CD8-positive, alpha-beta memory T cell (primary cell): Measurements from ENCODE around the gene KIAA0513. TPM values are rescaled to one million over a fixed set of nuclear protein-coding genes. Genes with fewer than 3 reads are reported as not detected.
A peak's percentile ranks its signal among the peaks of the same experiment; 100 is the strongest.
"Not testable (repeated sequence)": the region's sequence is repeated elsewhere in the genome, so short reads cannot be mapped to it uniquely, and the experiment has no call there.

Source experiments
- CTCF ChIA-PET: fragments of 350-600 bp; sonication (Branson Sonifier 250); formaldehyde crosslinking; loops from one replicate; lab custom pipeline; 2021; ENCODE audit warnings: antibody characterized with exemption; lab: Charles Lee
- POLR2A ChIA-PET: fragments of 350-600 bp; sonication (Branson Sonifier 250); formaldehyde crosslinking; loops from one replicate; lab custom pipeline; 2021; ENCODE audit warnings: antibody characterized with exemption; lab: Charles Lee
- DNase-seq, 5 donors: peaks; one replicate each; pipeline versions ENCODE4 v3.0.0 to v3.0.0-alpha.2; 2020 to 2022; ENCODE audit warnings: mixed read lengths in 1 of 5
- H3K27ac ChIP-seq: one replicate; pipeline ENCODE4 v1.7.0; 2013; ENCODE audit warnings: low read depth, mild to moderate bottlenecking, low read length, moderate library complexity
- H3K27me3 ChIP-seq: 2 replicates; pipeline ENCODE4 v1.7.0; 2013; ENCODE audit warnings: low read length, mild to moderate bottlenecking; ENCODE audit not compliant: insufficient read depth, poor library complexity, severe bottlenecking
- H3K36me3 ChIP-seq: 2 replicates; pipeline ENCODE4 v1.7.0; 2013; ENCODE audit warnings: mild to moderate bottlenecking, low read length, moderate library complexity; ENCODE audit not compliant: insufficient read depth
- H3K4me1 ChIP-seq: 2 replicates; pipeline ENCODE4 v1.7.0; 2013; ENCODE audit warnings: mild to moderate bottlenecking, low read length, moderate library complexity; ENCODE audit not compliant: insufficient read depth
- H3K4me3 ChIP-seq: 2 replicates; pipeline ENCODE4 v1.7.0; 2013; ENCODE audit warnings: mild to moderate bottlenecking, low read length
- H3K9me3 ChIP-seq: 2 replicates; pipeline ENCODE4 v1.7.0; 2013; ENCODE audit warnings: mild to moderate bottlenecking, low read length
- H3K27ac Mint-ChIP-seq, 8 donors: one replicate each; pipeline ENCODE4 v1.8.0; 2020 to 2021; ENCODE audit warnings: mixed read lengths in 8 of 8, mild to moderate bottlenecking in 6 of 8, inconsistent platforms in 3 of 8, moderate library complexity in 3 of 8
- H3K27me3 Mint-ChIP-seq, 2 donors: one replicate each; pipeline ENCODE4 v1.8.0; 2020 to 2021; ENCODE audit warnings: mixed read lengths in 2 of 2, mild to moderate bottlenecking in 1 of 2, moderate library complexity in 1 of 2
- H3K36me3 Mint-ChIP-seq, 3 donors: one replicate each; pipeline ENCODE4 v1.8.0; 2020 to 2021; ENCODE audit warnings: mixed read lengths in 3 of 3, inconsistent platforms in 1 of 3, mild to moderate bottlenecking in 1 of 3
- H3K4me1 Mint-ChIP-seq, 3 donors: one replicate each; pipeline ENCODE4 v1.8.0; 2020 to 2021; ENCODE audit warnings: mixed read lengths in 3 of 3, inconsistent platforms in 1 of 3, mild to moderate bottlenecking in 1 of 3
- H3K4me3 Mint-ChIP-seq, 7 donors: one replicate each; pipeline ENCODE4 v1.8.0; 2020 to 2021; ENCODE audit warnings: mixed read lengths in 7 of 7, mild to moderate bottlenecking in 6 of 7, moderate library complexity in 4 of 7, inconsistent platforms in 2 of 7
- H3K9me3 Mint-ChIP-seq, 5 donors: one replicate each; pipeline ENCODE4 v1.8.0; 2020 to 2022; ENCODE audit warnings: mixed read lengths in 5 of 5, mild to moderate bottlenecking in 3 of 5, moderate library complexity in 2 of 5, inconsistent platforms in 1 of 5
- polyA plus RNA-seq: library from polyadenylated mRNA; unstranded; fragments of 300-500 nt; fragmentation: Illumina TruSeq; gene quantifications from one replicate; pipeline ENCODE4 v1.2.3, GENCODE V29; 2021
- total RNA-seq, 2 experiments: library from RNA; stranded (reverse); gene quantifications; one replicate each; pipeline ENCODE4 v1.2.3, GENCODE V29; 2021

The KIAA0513 gene
- total and polyA plus RNA-seq, 3 experiments from 2014 or later, result 7.2 to 13.5 (median 13.2) TPM

DNA sequence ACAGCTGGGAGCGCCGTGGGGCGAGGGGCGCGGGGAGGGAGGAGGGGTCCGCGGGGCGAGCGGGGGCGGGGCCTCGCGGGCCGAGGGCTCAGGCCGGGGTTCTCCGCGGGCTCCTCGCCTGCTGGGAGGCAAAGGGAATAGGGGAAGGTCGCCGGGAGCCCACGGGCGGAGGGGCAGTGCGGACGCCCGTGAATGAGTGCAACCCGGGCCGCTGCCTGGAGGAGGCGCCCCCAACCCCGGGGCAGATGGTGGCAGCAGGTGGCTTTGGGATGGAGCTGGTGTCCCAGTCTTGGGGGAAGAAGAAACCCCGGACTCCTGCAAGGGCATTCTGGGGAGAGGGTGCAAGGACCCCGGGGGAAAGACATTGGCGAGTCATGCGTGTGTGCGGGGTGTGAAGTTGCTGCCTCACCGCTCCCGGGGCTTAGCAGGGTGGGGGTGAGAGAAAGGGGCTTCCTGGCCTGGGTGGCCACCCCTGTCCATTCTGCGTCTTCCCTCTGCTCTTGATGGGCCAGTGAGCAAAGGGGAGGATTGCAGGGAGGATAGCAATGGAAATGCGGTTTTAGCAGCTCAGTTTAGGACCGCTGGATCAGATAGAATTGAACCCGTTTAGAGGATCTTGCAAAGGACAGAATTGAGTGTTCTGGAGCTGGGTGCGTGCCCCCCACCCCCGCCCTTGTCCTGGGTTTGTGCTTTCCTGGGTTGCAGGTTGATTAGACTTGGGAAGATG, 526 bp downstream of the KIAA0513 start:
- Histone ChIP-seq H3K27me3 (no peaks in the 10 kb centered on the region), H3K9me3 (no peaks in the 10 kb centered on the region), H3K36me3 (no peaks in the 10 kb centered on the region), H3K4me3 (peak overlapping the region; percentile 57), H3K4me1 (peaks cover 27% of the 10 kb centered on the region), H3K27ac (peak overlapping the region; percentile 72)
- POLR2A ChIA-PET, result interaction anchor here (0.7 to 2.9 kb wide), 7 partner anchors 12 to 269 kb away, joined by 4 to 27 read pairs (median 6); partner anchors contain the start of gene ZDHHC7
- peak in 2 of 5 donors; percentile 5 to 52 for DNase-seq
- Mint-ChIP-seq H3K4me1 (peaks cover 27 to 46% (median 36%) of the 10 kb centered on the region in 3 donors), H3K36me3 (peaks cover 0 to 14% (median 0%) of the 10 kb centered on the region in 3 donors), H3K9me3 (no peaks in the 10 kb centered on the region), H3K4me3 (peak overlapping the region; percentile 92 to 98 (median 95)), H3K27ac (peak overlapping the region; percentile 78 to 99 (median 96)), H3K27me3 (no peaks in the 10 kb centered on the region)
- CTCF ChIA-PET, result interaction anchor here (1.0 to 3.7 kb wide), 4 partner anchors 16 to 58 kb away, joined by 3 to 27 read pairs (median 16); partner anchors contain the start of gene ZDHHC7

GRCh38 chr16:85028685-85029407, 1.3 kb downstream of the KIAA0513 start:
- peaks cover 27% of the 10 kb centered on the region for H3K4me1 ChIP-seq
- peak overlapping the region; percentile 92 to 98 (median 95) for H3K4me3 Mint-ChIP-seq
- H3K4me1 Mint-ChIP-seq, result peaks cover 27 to 46% (median 36%) of the 10 kb centered on the region in 3 donors
- peak overlapping the region; percentile 57 for H3K4me3 ChIP-seq
- POLR2A ChIA-PET, result interaction anchor here (0.6 to 2.9 kb wide), 7 partner anchors 12 to 269 kb away, joined by 4 to 27 read pairs (median 6); partner anchors contain the start of gene ZDHHC7
- H3K27me3 Mint-ChIP-seq, result no peaks in the 10 kb centered on the region
- CTCF ChIA-PET, result interaction anchor here (1.0 to 3.7 kb wide), 4 partner anchors 17 to 58 kb away, joined by 3 to 27 read pairs (median 16); partner anchors contain the start of gene ZDHHC7
- no peaks in the 10 kb centered on the region for H3K36me3 ChIP-seq
- no peaks in the 10 kb centered on the region for H3K9me3 Mint-ChIP-seq
- H3K27ac Mint-ChIP-seq, result peak overlapping the region; percentile 78 to 99 (median 96)
- no peaks in the 10 kb centered on the region for H3K27me3 ChIP-seq
- H3K9me3 ChIP-seq, result no peaks in the 10 kb centered on the region
- H3K36me3 Mint-ChIP-seq, result peaks cover 0 to 17% (median 0%) of the 10 kb centered on the region in 3 donors
- peak; percentile 46 to 84 (median 68) for DNase-seq
- peak overlapping the region; percentile 44 for H3K27ac ChIP-seq

- Histone ChIP-seq H3K9me3 (no peaks in the 10 kb centered on the region), H3K4me1 (peaks cover 27% of the 10 kb centered on the region), H3K27ac (peak overlapping the region; percentile 44), H3K27me3 (no peaks in the 10 kb centered on the region), H3K4me3 (peak overlapping the region; percentile 57), H3K36me3 (no peaks in the 10 kb centered on the region)
- Mint-ChIP-seq H3K4me3 (peak overlapping the region; percentile 92 to 98 (median 95)), H3K27me3 (no peaks in the 10 kb centered on the region), H3K27ac (peak overlapping the region; percentile 78 to 99 (median 96)), H3K36me3 (peaks cover 0 to 20% (median 0%) of the 10 kb centered on the region in 3 donors), H3K4me1 (peaks cover 28 to 48% (median 36%) of the 10 kb centered on the region in 3 donors), H3K9me3 (no peaks in the 10 kb centered on the region)
- POLR2A ChIA-PET, result interaction anchor here (2.4 kb wide), 1 partner anchor 26 kb away, joined by 10 read pairs; no protein-coding TSS in a partner anchor
- peak; percentile 26 to 78 (median 54) for DNase-seq
- CTCF ChIA-PET, result interaction anchor here (1.9 kb wide), 1 partner anchor 26 kb away, joined by 9 read pairs; no protein-coding TSS in a partner anchor
These were observed 1.8 kb downstream of the KIAA0513 start for GRCh38 chr16:85029408-85029784.

GRCh38 chr16:85029981-85030401, 2.4 kb downstream of the KIAA0513 start:
- H3K4me3 Mint-ChIP-seq, result peak overlapping the region in 2 of 7 donors; percentile 23 to 98
- ChIA-PET POLR2A (no interaction called here), CTCF (interaction anchor here (1.9 kb wide), 1 partner anchor 25 kb away, joined by 9 read pairs; no protein-coding TSS in a partner anchor)
- no peaks in the 10 kb centered on the region for H3K27me3 ChIP-seq
- H3K27ac ChIP-seq, result no peak overlapping the region
- DNase-seq, result no peak
- H3K27ac Mint-ChIP-seq, result peak overlapping the region in 3 of 8 donors; percentile 97 to 99 (median 97)
- H3K9me3 ChIP-seq, result no peaks in the 10 kb centered on the region
- no peaks in the 10 kb centered on the region for H3K27me3 Mint-ChIP-seq
- H3K4me3 ChIP-seq, result no peak overlapping the region
- H3K9me3 Mint-ChIP-seq, result no peaks in the 10 kb centered on the region
- peaks cover 29 to 51% (median 36%) of the 10 kb centered on the region in 3 donors for H3K4me1 Mint-ChIP-seq
- peaks cover 0 to 20% (median 0%) of the 10 kb centered on the region in 3 donors for H3K36me3 Mint-ChIP-seq
- H3K36me3 ChIP-seq, result no peaks in the 10 kb centered on the region
- H3K4me1 ChIP-seq, result peaks cover 27% of the 10 kb centered on the region

DNA sequence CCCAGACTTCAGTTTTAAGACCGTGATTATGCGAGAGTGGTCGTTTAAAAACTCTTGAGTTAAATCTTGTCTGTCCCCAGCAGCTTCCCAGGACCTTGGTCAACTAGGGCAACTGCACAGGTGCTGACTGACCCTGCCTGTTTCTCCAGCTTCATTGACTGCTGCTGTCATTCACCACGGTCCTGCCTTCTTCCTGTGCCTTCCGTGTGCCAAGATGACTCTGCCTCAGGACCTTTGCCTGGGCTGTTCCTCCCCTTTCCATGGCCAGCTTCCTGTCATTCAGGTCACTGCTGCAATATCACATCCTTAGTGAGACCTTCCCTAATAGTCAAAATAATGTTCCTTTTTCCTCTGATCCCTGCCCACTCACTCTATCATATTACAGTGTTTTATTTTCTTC, 3.9 kb downstream of the KIAA0513 start:
- no peak for DNase-seq
- H3K27ac ChIP-seq, result no peak overlapping the region
- Mint-ChIP-seq H3K27me3 (no peaks in the 10 kb centered on the region), H3K9me3 (no peaks in the 10 kb centered on the region), H3K36me3 (peaks cover 0 to 23% (median 0%) of the 10 kb centered on the region in 3 donors), H3K27ac (peak overlapping the region in 5 of 8 donors; percentile 19 to 77 (median 69)), H3K4me3 (no peak overlapping the region), H3K4me1 (peaks cover 28 to 46% (median 30%) of the 10 kb centered on the region in 3 donors)
- CTCF ChIA-PET, result interaction anchor here (1.1 to 3.0 kb wide), 2 partner anchors 25 to 56 kb away, joined by 4 to 9 read pairs; no protein-coding TSS in a partner anchor
- POLR2A ChIA-PET, result interaction anchor here (0.6 kb wide), 1 partner anchor 24 kb away, joined by 3 read pairs; no protein-coding TSS in a partner anchor
- H3K4me1 ChIP-seq, result peaks cover 27% of the 10 kb centered on the region
- no peaks in the 10 kb centered on the region for H3K36me3 ChIP-seq
- H3K9me3 ChIP-seq, result no peaks in the 10 kb centered on the region
- H3K27me3 ChIP-seq, result no peaks in the 10 kb centered on the region
- H3K4me3 ChIP-seq, result no peak overlapping the region

GRCh38 chr16:85032187-85032586, 4.6 kb downstream of the KIAA0513 start:
- peaks cover 0 to 30% (median 2%) of the 10 kb centered on the region in 3 donors for H3K36me3 Mint-ChIP-seq
- H3K27me3 Mint-ChIP-seq, DNase-seq, H3K9me3 Mint-ChIP-seq, H3K9me3 ChIP-seq, H3K4me3 Mint-ChIP-seq, H3K4me3 ChIP-seq, H3K36me3 ChIP-seq, H3K27ac ChIP-seq, POLR2A ChIA-PET, H3K27me3 ChIP-seq: not testable (repeated sequence)
- H3K27ac Mint-ChIP-seq, result peak overlapping the region in 2 of 8 donors; percentile 36 to 78
- peaks cover 22% of the 10 kb centered on the region for H3K4me1 ChIP-seq
- CTCF ChIA-PET, result interaction anchor here (1.1 to 3.0 kb wide), 2 partner anchors 24 to 55 kb away, joined by 4 to 9 read pairs; no protein-coding TSS in a partner anchor
- peaks cover 22 to 38% (median 23%) of the 10 kb centered on the region in 3 donors for H3K4me1 Mint-ChIP-seq

DNA sequence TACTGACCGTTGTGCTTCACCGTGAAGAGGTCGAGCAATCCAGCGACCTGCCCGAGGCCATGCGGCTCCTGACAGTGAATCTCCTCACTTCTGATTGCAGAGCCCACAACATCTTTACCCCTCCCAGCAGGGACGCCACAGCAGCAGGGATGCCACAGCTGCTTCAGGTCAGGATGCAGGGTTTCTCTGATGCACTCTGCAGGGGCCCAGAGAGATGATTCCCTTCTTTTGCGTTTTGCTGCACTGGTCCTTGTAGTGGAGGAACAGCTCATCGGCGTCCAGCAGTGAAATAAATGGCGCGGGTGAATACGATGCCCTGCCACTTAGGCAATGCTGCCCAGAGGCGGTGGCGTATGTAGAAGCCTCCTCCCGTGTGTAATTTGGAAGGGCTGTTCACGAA, 5.6 kb downstream of the KIAA0513 start:
- no peak for DNase-seq
- Histone ChIP-seq H3K4me1 (peaks cover 19% of the 10 kb centered on the region), H3K36me3 (no peaks in the 10 kb centered on the region), H3K9me3 (no peaks in the 10 kb centered on the region), H3K4me3 (no peak overlapping the region), H3K27ac (no peak overlapping the region), H3K27me3 (no peaks in the 10 kb centered on the region)
- Mint-ChIP-seq H3K4me3 (no peak overlapping the region), H3K36me3 (peaks cover 0 to 37% (median 3%) of the 10 kb centered on the region in 3 donors), H3K9me3 (no peaks in the 10 kb centered on the region), H3K27me3 (no peaks in the 10 kb centered on the region), H3K27ac (peak overlapping the region in 1 of 8 donors; percentile 65), H3K4me1 (peaks cover 19 to 34% (median 21%) of the 10 kb centered on the region in 3 donors)
- CTCF ChIA-PET, result interaction anchor here (3.0 kb wide), 1 partner anchor 54 kb away, joined by 9 read pairs; no protein-coding TSS in a partner anchor
- POLR2A ChIA-PET, result no interaction called here
